Smooth muscle cell (in vitro differentiated cells): Measurements from ENCODE around the gene REM2. TPM values are rescaled to one million over a fixed set of nuclear protein-coding genes. Genes with fewer than 3 reads are reported as not detected.
A peak's percentile ranks its signal among the peaks of the same experiment; 100 is the strongest.

Experiments used
- DNase-seq: peaks from one replicate; lab custom pipeline; 2025; ENCODE audit not compliant: unreplicated experiment; lab: John Stamatoyannopoulos, UW
- H2AFZ ChIP-seq: fragments of 200-600 bp; sonication (generic); 2 replicates; pipeline ENCODE4 v1.6.0; 2016; ENCODE audit warnings: antibody characterized with exemption, low read depth, mild to moderate bottlenecking
- H3F3A ChIP-seq: fragments of 200-600 bp; sonication (generic); 2 replicates; pipeline ENCODE4 v1.6.0; 2017; ENCODE audit warnings: antibody characterized with exemption, low read depth
- H3K27ac ChIP-seq: fragments of 200-600 bp; sonication (generic); 2 replicates; pipeline ENCODE4 v1.5.1; 2016; ENCODE audit warnings: low read depth, mild to moderate bottlenecking
- H3K27me3 ChIP-seq: fragments of 200-600 bp; sonication (generic); 2 replicates; pipeline ENCODE4 v1.6.1; 2016; ENCODE audit warnings: low read depth, mild to moderate bottlenecking
- H3K36me3 ChIP-seq: fragments of 200-600 bp; sonication (generic); 2 replicates; pipeline ENCODE4 v1.5.1; 2016; ENCODE audit warnings: low read depth
- H3K4me1 ChIP-seq: fragments of 200-600 bp; sonication (generic); 2 replicates; pipeline ENCODE4 v1.5.1; 2016; ENCODE audit warnings: low read depth
- H3K4me2 ChIP-seq: fragments of 200-600 bp; sonication (generic); 2 replicates; pipeline ENCODE4 v1.6.0; 2016; ENCODE audit warnings: mild to moderate bottlenecking
- H3K4me3 ChIP-seq: fragments of 200-600 bp; sonication (generic); 2 replicates; pipeline ENCODE4 v1.5.1; 2016; ENCODE audit warnings: mild to moderate bottlenecking
- H3K79me2 ChIP-seq: fragments of 200-600 bp; sonication (generic); 2 replicates; pipeline ENCODE4 v1.6.0; 2016; ENCODE audit warnings: low read depth, mild to moderate bottlenecking
- H3K9ac ChIP-seq: fragments of 200-600 bp; sonication (generic); 2 replicates; pipeline ENCODE4 v1.6.0; 2016; ENCODE audit warnings: low read depth
- H3K9me3 ChIP-seq: fragments of 200-600 bp; sonication (generic); replicated peaks from 2 replicates; pipeline ENCODE4 v1.5.1; 2016; ENCODE audit warnings: low read depth
- H4K20me1 ChIP-seq: fragments of 200-600 bp; sonication (generic); 2 replicates; pipeline ENCODE4 v1.6.0; 2016; ENCODE audit warnings: low read depth
- WGBS: methylation state at CpG from one replicate; pipeline ENCODE4 v1.1.7; 2016; ENCODE audit warnings: low lambda C conversion rate; 5-methylcytosine and 5-hydroxymethylcytosine counted together
- polyA plus RNA-seq: library from polyadenylated mRNA; unstranded; fragments of >200 nt; fragmentation: Nextera tagmentation; extraction: Ambion mirVana; gene quantifications from 2 replicates; pipeline ENCODE4 v1.2.1, GENCODE V29; 2016
- total RNA-seq: library from RNA; depleted of rRNA; stranded (reverse); fragments of >200 nt; gene quantifications from 2 replicates; pipeline ENCODE4 v1.2.3, GENCODE V29; 2014
- TF ChIP-seq, protein P1 (sequence below): fragments of 200-600 bp; sonication (generic); IDR thresholded peaks from 2 replicates; pipeline ENCODE4 v1.5.1; 2017; ENCODE audit warnings: borderline replicate concordance, mild to moderate bottlenecking, antibody characterized with exemption; ENCODE audit not compliant: insufficient read depth, poor library complexity, severe bottlenecking

The REM2 gene
- total and polyA plus RNA-seq, 2 experiments from 2014 or later = 1.6 to 2.6 TPM

- Histone ChIP-seq H3K27me3 (no peaks in the 10 kb centered on the region), H3K36me3 (peaks cover 10% of the 10 kb centered on the region), H4K20me1 (no peaks in the 10 kb centered on the region), H3K27ac (no peak overlapping the region), H3K4me3 (no peak overlapping the region), H3K9me3 (no peaks in the 10 kb centered on the region), H3F3A (peaks cover 8% of the 10 kb centered on the region), H2AFZ (no peak overlapping the region), H3K4me2 (no peak overlapping the region), H3K4me1 (peaks cover 13% of the 10 kb centered on the region), H3K79me2 (peaks cover 29% of the 10 kb centered on the region), H3K9ac (no peak overlapping the region)
- TF ChIP-seq, protein P1, sequence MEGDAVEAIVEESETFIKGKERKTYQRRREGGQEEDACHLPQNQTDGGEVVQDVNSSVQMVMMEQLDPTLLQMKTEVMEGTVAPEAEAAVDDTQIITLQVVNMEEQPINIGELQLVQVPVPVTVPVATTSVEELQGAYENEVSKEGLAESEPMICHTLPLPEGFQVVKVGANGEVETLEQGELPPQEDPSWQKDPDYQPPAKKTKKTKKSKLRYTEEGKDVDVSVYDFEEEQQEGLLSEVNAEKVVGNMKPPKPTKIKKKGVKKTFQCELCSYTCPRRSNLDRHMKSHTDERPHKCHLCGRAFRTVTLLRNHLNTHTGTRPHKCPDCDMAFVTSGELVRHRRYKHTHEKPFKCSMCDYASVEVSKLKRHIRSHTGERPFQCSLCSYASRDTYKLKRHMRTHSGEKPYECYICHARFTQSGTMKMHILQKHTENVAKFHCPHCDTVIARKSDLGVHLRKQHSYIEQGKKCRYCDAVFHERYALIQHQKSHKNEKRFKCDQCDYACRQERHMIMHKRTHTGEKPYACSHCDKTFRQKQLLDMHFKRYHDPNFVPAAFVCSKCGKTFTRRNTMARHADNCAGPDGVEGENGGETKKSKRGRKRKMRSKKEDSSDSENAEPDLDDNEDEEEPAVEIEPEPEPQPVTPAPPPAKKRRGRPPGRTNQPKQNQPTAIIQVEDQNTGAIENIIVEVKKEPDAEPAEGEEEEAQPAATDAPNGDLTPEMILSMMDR = no peak
- WGBS = 97% methylated on average over 6 of the region's 6 CpGs
- no peak for DNase-seq
Observed at GRCh38 chr14:22920697-22921096, 37.7 kb downstream of the REM2 start.

GRCh38 chr14:22922294-22922693, 39.3 kb downstream of the REM2 start:
- H3K4me2 ChIP-seq = no peak overlapping the region
- no peak overlapping the region for H3K4me3 ChIP-seq
- H3K36me3 ChIP-seq = peaks cover 10% of the 10 kb centered on the region
- H3K27ac ChIP-seq = peak overlapping the region; percentile 52
- H3K9me3 ChIP-seq = no peaks in the 10 kb centered on the region
- peaks cover 8% of the 10 kb centered on the region for H3F3A ChIP-seq
- 94% methylated on average over 2 of the region's 2 CpGs for WGBS
- TF ChIP-seq, protein P1 = no peak
- no peak for DNase-seq
- H3K9ac ChIP-seq = no peak overlapping the region
- H3K4me1 ChIP-seq = peaks cover 11% of the 10 kb centered on the region
- H4K20me1 ChIP-seq = no peaks in the 10 kb centered on the region
- peaks cover 16% of the 10 kb centered on the region for H3K79me2 ChIP-seq
- no peaks in the 10 kb centered on the region for H3K27me3 ChIP-seq
- H2AFZ ChIP-seq = no peak overlapping the region

DNA sequence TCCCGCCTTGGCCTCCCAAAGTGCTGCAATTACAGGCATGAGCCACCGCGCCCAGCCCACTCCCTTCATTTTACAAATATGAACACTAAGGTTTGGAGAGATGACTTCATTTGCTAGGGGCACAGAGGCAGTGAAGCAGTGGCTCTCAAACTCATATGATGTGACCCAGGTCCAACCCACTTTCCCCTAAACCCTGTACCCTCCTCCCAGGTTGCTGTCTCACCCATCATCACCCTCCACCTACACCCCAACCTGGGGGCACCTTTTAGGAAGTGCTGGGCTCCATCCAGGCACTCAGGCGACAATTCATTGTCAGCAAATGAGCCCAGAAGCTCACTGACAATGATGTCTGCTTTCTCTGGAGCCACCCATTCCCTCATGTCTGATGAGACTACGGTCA, 40.7 kb downstream of the REM2 start:
- Histone ChIP-seq H3K27ac (no peak overlapping the region), H3K79me2 (peaks cover 15% of the 10 kb centered on the region), H3K4me3 (no peak overlapping the region), H3K9ac (no peak overlapping the region), H4K20me1 (no peaks in the 10 kb centered on the region), H3K9me3 (no peaks in the 10 kb centered on the region), H3K36me3 (peaks cover 10% of the 10 kb centered on the region), H3F3A (peaks cover 8% of the 10 kb centered on the region), H3K4me1 (peaks cover 15% of the 10 kb centered on the region), H3K27me3 (no peaks in the 10 kb centered on the region), H2AFZ (no peak overlapping the region), H3K4me2 (no peak overlapping the region)
- DNase-seq = no peak
- 98% methylated on average over 5 of the region's 5 CpGs for WGBS
- TF ChIP-seq, protein P1 = no peak

DNA sequence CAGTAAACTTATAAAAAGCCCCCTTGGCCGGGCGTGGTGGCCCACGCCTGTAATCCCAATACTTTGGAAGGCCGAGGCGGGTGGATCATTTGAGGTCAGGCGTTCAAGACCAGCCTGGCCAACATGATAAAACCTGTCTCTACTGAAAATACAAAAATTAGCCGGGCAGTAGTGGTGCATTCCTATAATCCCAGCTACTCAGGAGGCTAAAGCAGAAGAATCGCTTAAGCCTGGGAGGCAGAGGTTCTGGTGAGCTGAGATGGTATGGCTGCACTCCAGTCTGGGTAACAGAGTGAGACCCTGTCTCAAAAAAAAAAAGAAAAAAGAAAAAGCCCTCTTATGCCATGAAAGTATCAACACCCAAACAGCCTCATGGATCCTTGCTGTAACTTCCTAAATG, 42.5 kb downstream of the REM2 start:
- Histone ChIP-seq H3K4me1 (peaks cover 15% of the 10 kb centered on the region), H2AFZ (no peak overlapping the region), H3K27me3 (no peaks in the 10 kb centered on the region), H3F3A (peaks cover 5% of the 10 kb centered on the region), H3K4me2 (no peak overlapping the region), H4K20me1 (no peaks in the 10 kb centered on the region), H3K4me3 (no peak overlapping the region), H3K27ac (no peak overlapping the region), H3K9me3 (no peaks in the 10 kb centered on the region), H3K79me2 (peaks cover 18% of the 10 kb centered on the region), H3K36me3 (peaks cover 10% of the 10 kb centered on the region), H3K9ac (no peak overlapping the region)
- 97% methylated on average over 8 of the region's 8 CpGs for WGBS
- DNase-seq = no peak
- TF ChIP-seq, protein P1 = no peak
